Liver (tissue), 9 donors: ENCODE data around the gene GLDN. TPM values are rescaled to one million over a fixed set of nuclear protein-coding genes. Genes with fewer than 3 reads are reported as not detected.

Experiments
- DNase-seq: peaks from one replicate; pipeline ENCODE4 v3.0.0-alpha.2; 2017; ENCODE audit warnings: low spot score
- H3K27ac ChIP-seq, 2 donors: one replicate each; pipeline ENCODE4 v1.7.0; 2013; ENCODE audit warnings: inconsistent platforms in 2 of 2, low read length in 2 of 2, control low read depth in 1 of 2, low read depth in 1 of 2, mild to moderate bottlenecking in 1 of 2
- H3K27me3 ChIP-seq, 4 donors: one replicate each; pipeline versions ENCODE4 v1.6.1 to v1.7.0; 2013; ENCODE audit warnings: low read length in 3 of 4, inconsistent platforms in 1 of 4, mild to moderate bottlenecking in 1 of 4, moderate library complexity in 1 of 4; ENCODE audit not compliant: control insufficient read depth in 4 of 4, insufficient read depth in 4 of 4
- H3K36me3 ChIP-seq, 4 donors: one replicate each; pipeline versions ENCODE4 v1.6.1 to v1.7.0; 2013; ENCODE audit warnings: low read length in 3 of 4, mild to moderate bottlenecking in 3 of 4, low read depth in 1 of 4, moderate library complexity in 1 of 4; ENCODE audit not compliant: control insufficient read depth in 4 of 4, insufficient read depth in 3 of 4
- H3K4me1 ChIP-seq, 4 donors: one replicate each; pipeline versions ENCODE4 v1.6.1 to v1.7.0; 2013; ENCODE audit warnings: low read length in 3 of 4, mild to moderate bottlenecking in 3 of 4, moderate library complexity in 1 of 4; ENCODE audit not compliant: control insufficient read depth in 4 of 4, insufficient read depth in 4 of 4
- H3K4me3 ChIP-seq, 3 donors: one replicate each; pipeline versions ENCODE4 v1.6.1 to v1.7.0; 2013; ENCODE audit warnings: low read length in 3 of 3, control low read depth in 1 of 3, low read depth in 1 of 3, mild to moderate bottlenecking in 1 of 3
- H3K9ac ChIP-seq, 2 donors: one replicate each; pipeline ENCODE4 v1.7.0; 2013; ENCODE audit warnings: low read length in 2 of 2, mild to moderate bottlenecking in 2 of 2, moderate library complexity in 2 of 2, control low read depth in 1 of 2, low read depth in 1 of 2
- H3K9me3 ChIP-seq, 4 donors: one replicate each; pipeline versions ENCODE4 v1.6.1 to v1.7.0; 2013; ENCODE audit warnings: low read length in 3 of 4; ENCODE audit not compliant: control insufficient read depth in 4 of 4
- ATF3 ChIP-seq: IDR thresholded peaks from 2 replicates; pipeline ENCODE4 v1.6.1; 2016; ENCODE audit warnings: antibody characterized with exemption
- CTCF ChIP-seq: fragments of 150-350 bp; IDR thresholded peaks from 2 replicates; pipeline ENCODE4 v1.5.1; 2017; ENCODE audit warnings: improper control_type of control experiment, low read depth, low read length; ENCODE audit not compliant: missing input control
- EGR1 ChIP-seq, 2 donors: IDR thresholded peaks; 2 replicates each; pipeline ENCODE4 v1.6.1; 2016 to 2018; ENCODE audit warnings: antibody characterized with exemption in 2 of 2, low read depth in 2 of 2
- FOXA1 ChIP-seq: IDR thresholded peaks from 2 replicates; pipeline ENCODE4 v1.6.1; 2016; ENCODE audit warnings: antibody characterized with exemption
- FOXA2 ChIP-seq: IDR thresholded peaks from 2 replicates; pipeline ENCODE4 v1.6.1; 2016; ENCODE audit warnings: antibody characterized with exemption
- GABPA ChIP-seq, 2 donors: IDR thresholded peaks in 1 of 2; conservative IDR thresholded peaks in 1 of 2; 2 replicates each; pipeline ENCODE4 v1.6.1; 2016; ENCODE audit warnings: antibody characterized with exemption in 2 of 2, mild to moderate bottlenecking in 1 of 2, moderate library complexity in 1 of 2
- HNF4A ChIP-seq, 2 donors: conservative IDR thresholded peaks; 2 replicates each; pipeline ENCODE4 v1.6.1; 2016; ENCODE audit warnings: antibody characterized with exemption in 2 of 2, mild to moderate bottlenecking in 2 of 2
- HNF4G ChIP-seq: IDR thresholded peaks from 2 replicates; pipeline ENCODE4 v1.6.1; 2016; ENCODE audit warnings: antibody characterized with exemption
- JUND ChIP-seq, 2 donors: IDR thresholded peaks; 2 replicates each; pipeline ENCODE4 v1.6.1; 2016; ENCODE audit warnings: antibody characterized with exemption in 2 of 2
- NR2F2 ChIP-seq: IDR thresholded peaks from 2 replicates; pipeline ENCODE4 v1.6.1; 2016; ENCODE audit warnings: antibody characterized with exemption
- RAD21 ChIP-seq, 2 donors: IDR thresholded peaks; 2 replicates each; pipeline ENCODE4 v1.6.1; 2016; ENCODE audit warnings: antibody characterized with exemption in 2 of 2, mild to moderate bottlenecking in 2 of 2
- RXRA ChIP-seq, 2 donors: IDR thresholded peaks; 2 replicates each; pipeline ENCODE4 v1.6.1; 2017 to 2018; ENCODE audit warnings: antibody characterized with exemption in 2 of 2, mild to moderate bottlenecking in 1 of 2
- SP1 ChIP-seq: IDR thresholded peaks from 2 replicates; pipeline ENCODE4 v1.6.1; 2018; ENCODE audit warnings: antibody characterized with exemption, mild to moderate bottlenecking
- TAF1 ChIP-seq: conservative IDR thresholded peaks from 2 replicates; pipeline ENCODE4 v1.6.1; 2016; ENCODE audit warnings: antibody characterized with exemption, mild to moderate bottlenecking
- whole genome bisulfite sequencing: extraction: QIAGEN DNeasy Blood & Tissue Kit; methylation state at CpG from one replicate; pipeline ENCODE4 v1.1.7; 2013; 5-methylcytosine and 5-hydroxymethylcytosine counted together
- polyA plus RNA-seq, 2 donors: library from polyadenylated mRNA; stranded (reverse) in 1 of 2; unstranded in 1 of 2; fragments of 200-250 nt in 1 of 2; fragments of >200 nt in 1 of 2; fragmentation: Nextera tagmentation in 1 of 2; extraction: Ambion mirVana in 1 of 2; gene quantifications; one replicate each; pipeline versions ENCODE4 v1.2.1 to v1.2.3, GENCODE V29; 2013 to 2015
- total RNA-seq, 2 donors: library from RNA; depleted of rRNA; stranded (reverse); fragments of >200 nt; gene quantifications; one replicate each; pipeline ENCODE4 v1.2.3, GENCODE V29; 2014
- TF ChIP-seq, protein P1 (sequence below): IDR thresholded peaks from 2 replicates; pipeline ENCODE4 v1.6.1; 2016; ENCODE audit warnings: antibody characterized with exemption
- TF ChIP-seq, protein P2 (sequence below): IDR thresholded peaks from 2 replicates; pipeline ENCODE4 v1.6.1; 2016; ENCODE audit warnings: antibody characterized with exemption, mild to moderate bottlenecking
- donor health status: healthy.
- donor health status: healthy.
- donor health status: healthy.
- donor health status: healthy.
- donor health status: healthy.

GLDN gene
- total and polyA plus RNA-seq, 4 donors: 0.15 to 1.4 (median 0.33) TPM

- TF ChIP-seq CTCF: no peak
- TF ChIP-seq, protein P1, sequence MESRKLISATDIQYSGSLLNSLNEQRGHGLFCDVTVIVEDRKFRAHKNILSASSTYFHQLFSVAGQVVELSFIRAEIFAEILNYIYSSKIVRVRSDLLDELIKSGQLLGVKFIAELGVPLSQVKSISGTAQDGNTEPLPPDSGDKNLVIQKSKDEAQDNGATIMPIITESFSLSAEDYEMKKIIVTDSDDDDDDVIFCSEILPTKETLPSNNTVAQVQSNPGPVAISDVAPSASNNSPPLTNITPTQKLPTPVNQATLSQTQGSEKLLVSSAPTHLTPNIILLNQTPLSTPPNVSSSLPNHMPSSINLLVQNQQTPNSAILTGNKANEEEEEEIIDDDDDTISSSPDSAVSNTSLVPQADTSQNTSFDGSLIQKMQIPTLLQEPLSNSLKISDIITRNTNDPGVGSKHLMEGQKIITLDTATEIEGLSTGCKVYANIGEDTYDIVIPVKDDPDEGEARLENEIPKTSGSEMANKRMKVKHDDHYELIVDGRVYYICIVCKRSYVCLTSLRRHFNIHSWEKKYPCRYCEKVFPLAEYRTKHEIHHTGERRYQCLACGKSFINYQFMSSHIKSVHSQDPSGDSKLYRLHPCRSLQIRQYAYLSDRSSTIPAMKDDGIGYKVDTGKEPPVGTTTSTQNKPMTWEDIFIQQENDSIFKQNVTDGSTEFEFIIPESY: no peak
Observed at GRCh38 chr15:51333571-51333970, 7.9 kb upstream of the GLDN start (continued).

DNA sequence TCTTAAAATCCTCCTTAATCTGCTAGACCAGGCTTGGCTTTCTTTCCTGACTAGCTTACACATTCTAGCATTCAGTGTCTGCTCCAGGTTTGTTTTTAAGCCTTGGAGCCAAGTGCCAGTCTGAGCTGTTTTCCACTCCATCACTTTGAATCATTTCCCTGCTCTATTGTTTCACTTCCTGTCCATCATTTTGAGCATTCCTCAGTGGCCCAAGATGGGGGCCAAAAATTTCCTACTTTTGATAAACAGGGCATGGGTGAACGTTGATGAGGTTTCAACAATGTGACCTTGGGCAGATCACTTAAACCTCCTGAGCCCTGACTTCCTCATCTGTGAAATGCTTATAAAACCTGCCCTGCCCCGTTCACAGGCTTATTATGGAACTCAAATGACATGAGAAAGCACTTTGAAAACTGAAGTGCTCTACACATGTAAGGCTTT is 7.4 kb upstream of the GLDN start:
- Histone ChIP-seq H3K4me1 (no peaks in the 10 kb centered on the region), H3K27ac (no peak overlapping the region), H3K36me3 (no peaks in the 10 kb centered on the region), H3K9ac (no peak overlapping the region), H3K4me3 (no peak overlapping the region), H3K27me3 (no peaks in the 10 kb centered on the region), H3K9me3 (no peaks in the 10 kb centered on the region)
- DNase-seq: no peak
- WGBS: 55% methylated on average over 2 of the region's 2 CpGs
- no peak for TF ChIP-seq RAD21 (IDR thresholded peaks at IDR 0.05)
- TF ChIP-seq JUND (IDR thresholded peaks at IDR 0.05): no peak
- TF ChIP-seq, protein P1: no peak
- no peak for TF ChIP-seq FOXA2
- no peak for TF ChIP-seq ATF3
- TF ChIP-seq NR2F2: no peak
- TF ChIP-seq RXRA (IDR thresholded peaks at IDR 0.05): no peak
- no peak for TF ChIP-seq TAF1
- TF ChIP-seq HNF4A (conservative IDR thresholded peaks at IDR 0.05): no peak

- H3K4me1 ChIP-seq: no peaks in the 10 kb centered on the region
Observed at GRCh38 chr15:51335087-51335486, 6.4 kb upstream of the GLDN start.

More at GRCh38 chr15:51335087-51335486, 6.4 kb upstream of the GLDN start:
- Histone ChIP-seq H3K36me3 (no peaks in the 10 kb centered on the region), H3K27ac (no peak overlapping the region), H3K9ac (no peak overlapping the region), H3K4me3 (no peak overlapping the region), H3K9me3 (no peaks in the 10 kb centered on the region), H3K27me3 (no peaks in the 10 kb centered on the region)
- no peak for TF ChIP-seq NR2F2
- no peak for TF ChIP-seq SP1
- TF ChIP-seq, protein P2, sequence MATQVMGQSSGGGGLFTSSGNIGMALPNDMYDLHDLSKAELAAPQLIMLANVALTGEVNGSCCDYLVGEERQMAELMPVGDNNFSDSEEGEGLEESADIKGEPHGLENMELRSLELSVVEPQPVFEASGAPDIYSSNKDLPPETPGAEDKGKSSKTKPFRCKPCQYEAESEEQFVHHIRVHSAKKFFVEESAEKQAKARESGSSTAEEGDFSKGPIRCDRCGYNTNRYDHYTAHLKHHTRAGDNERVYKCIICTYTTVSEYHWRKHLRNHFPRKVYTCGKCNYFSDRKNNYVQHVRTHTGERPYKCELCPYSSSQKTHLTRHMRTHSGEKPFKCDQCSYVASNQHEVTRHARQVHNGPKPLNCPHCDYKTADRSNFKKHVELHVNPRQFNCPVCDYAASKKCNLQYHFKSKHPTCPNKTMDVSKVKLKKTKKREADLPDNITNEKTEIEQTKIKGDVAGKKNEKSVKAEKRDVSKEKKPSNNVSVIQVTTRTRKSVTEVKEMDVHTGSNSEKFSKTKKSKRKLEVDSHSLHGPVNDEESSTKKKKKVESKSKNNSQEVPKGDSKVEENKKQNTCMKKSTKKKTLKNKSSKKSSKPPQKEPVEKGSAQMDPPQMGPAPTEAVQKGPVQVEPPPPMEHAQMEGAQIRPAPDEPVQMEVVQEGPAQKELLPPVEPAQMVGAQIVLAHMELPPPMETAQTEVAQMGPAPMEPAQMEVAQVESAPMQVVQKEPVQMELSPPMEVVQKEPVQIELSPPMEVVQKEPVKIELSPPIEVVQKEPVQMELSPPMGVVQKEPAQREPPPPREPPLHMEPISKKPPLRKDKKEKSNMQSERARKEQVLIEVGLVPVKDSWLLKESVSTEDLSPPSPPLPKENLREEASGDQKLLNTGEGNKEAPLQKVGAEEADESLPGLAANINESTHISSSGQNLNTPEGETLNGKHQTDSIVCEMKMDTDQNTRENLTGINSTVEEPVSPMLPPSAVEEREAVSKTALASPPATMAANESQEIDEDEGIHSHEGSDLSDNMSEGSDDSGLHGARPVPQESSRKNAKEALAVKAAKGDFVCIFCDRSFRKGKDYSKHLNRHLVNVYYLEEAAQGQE: no peak
- TF ChIP-seq EGR1 (IDR thresholded peaks at IDR 0.05; ENCODE audit: low read depth in 2 of 2): no peak
- TF ChIP-seq, protein P1: no peak
- no peak for TF ChIP-seq CTCF
- no peak for TF ChIP-seq GABPA (IDR thresholded peaks at IDR 0.05 in 1 of 2, conservative IDR thresholded peaks at IDR 0.05 in 1 of 2)
- no peak for TF ChIP-seq FOXA1
- TF ChIP-seq HNF4G: no peak
- no peak for DNase-seq
- whole genome bisulfite sequencing: 94% methylated on average over 5 of the region's 5 CpGs
